GM20431 (cell line): ENCODE results near the gene BCAR1.
"Not testable (repeated sequence)": the region's sequence is repeated elsewhere in the genome, so short reads cannot be mapped to it uniquely, and the experiment has no call there.

ENCODE experiments used
- in situ Hi-C: fragments of 300-500 bp; cut with MseI, MboI; formaldehyde crosslinking; loops from one replicate; pipeline ENCODE4 v1.15.0; 2020; ENCODE audit warnings: low sequenced_read_pairs; ENCODE audit not compliant: unreplicated experiment

Gene BCAR1

DNA sequence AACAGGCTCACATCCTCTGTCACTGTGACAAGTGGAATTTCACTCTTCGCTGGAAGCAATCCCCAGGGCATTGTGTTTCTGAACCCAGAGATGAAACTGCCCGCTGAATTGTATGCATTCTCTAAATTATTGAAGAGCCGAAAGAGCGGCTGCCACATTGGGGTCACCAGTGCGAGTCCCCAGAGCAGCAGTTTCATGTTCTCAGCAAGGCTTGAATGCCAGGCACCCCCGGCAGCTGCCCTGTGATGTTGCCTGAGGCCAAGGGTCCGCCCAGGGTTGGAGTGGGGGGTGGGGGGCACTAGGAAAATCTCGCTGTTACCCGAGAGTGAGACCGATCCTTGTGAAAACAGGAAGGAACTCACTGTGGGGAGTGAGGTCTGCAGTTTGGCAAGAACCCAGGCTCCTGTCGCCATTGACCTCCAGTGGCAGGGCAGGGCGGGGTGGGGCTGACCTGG lies 20.7 kb upstream of the BCAR1 start:
- in situ Hi-C loops, result no loop called here

DNA sequence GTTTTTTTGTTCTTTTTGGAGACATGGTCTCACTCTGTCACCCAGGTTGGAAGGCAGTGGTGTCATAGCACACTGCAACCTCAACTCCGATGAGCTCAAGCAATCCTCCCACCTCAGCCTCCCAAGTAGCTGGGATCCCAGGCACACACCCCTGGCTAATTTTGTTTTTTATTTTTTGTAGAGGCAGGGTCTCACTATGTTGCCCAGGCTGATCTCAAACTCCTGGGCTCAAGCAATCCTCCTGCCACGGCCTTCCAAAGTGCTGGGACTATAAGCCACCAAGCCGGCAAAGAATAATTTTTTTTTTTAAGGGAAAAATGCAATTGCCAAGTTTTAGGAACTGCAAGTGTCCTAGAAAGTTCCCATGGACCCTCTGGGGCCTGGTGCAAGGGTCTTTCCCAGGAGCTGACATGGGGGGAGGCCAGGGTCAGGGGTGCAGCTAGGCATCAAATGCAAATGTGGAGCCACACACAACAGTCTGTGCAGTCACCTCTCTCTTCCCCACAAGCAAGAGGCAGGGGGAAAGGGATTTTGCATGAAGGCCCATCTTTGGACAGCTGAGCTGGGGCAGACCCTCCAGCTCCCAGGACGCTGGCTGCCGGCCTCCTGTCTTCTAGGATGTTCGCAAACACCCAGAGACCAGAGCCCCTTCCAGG lies 20.1 kb upstream of the BCAR1 start:
- in situ Hi-C loops, result no loop called here

DNA sequence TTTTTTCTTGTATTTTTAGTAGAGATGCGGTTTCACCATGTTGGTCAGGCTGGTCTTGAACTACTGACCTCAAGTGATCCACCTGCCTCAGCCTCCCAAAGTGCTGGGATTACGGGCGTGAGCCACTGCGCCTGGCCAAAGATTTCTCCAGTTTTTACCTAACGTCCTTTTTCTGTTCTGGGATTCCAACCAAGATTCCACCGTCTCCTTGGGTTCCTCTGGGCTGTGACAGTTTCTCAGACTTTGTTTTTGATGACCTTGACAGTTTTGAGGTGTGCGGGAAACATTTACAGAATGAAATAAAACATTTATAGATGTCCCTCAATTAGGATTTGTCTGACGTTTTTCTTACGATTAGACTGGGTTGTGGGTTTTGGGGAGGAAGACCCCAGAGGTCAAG lies 17.9 kb upstream of the BCAR1 start:
- in situ Hi-C loops, result not testable (repeated sequence)

- in situ Hi-C loops, result no loop called here
Observed at GRCh38 chr16:75267631-75268264, 16.3 kb upstream of the BCAR1 start.

DNA sequence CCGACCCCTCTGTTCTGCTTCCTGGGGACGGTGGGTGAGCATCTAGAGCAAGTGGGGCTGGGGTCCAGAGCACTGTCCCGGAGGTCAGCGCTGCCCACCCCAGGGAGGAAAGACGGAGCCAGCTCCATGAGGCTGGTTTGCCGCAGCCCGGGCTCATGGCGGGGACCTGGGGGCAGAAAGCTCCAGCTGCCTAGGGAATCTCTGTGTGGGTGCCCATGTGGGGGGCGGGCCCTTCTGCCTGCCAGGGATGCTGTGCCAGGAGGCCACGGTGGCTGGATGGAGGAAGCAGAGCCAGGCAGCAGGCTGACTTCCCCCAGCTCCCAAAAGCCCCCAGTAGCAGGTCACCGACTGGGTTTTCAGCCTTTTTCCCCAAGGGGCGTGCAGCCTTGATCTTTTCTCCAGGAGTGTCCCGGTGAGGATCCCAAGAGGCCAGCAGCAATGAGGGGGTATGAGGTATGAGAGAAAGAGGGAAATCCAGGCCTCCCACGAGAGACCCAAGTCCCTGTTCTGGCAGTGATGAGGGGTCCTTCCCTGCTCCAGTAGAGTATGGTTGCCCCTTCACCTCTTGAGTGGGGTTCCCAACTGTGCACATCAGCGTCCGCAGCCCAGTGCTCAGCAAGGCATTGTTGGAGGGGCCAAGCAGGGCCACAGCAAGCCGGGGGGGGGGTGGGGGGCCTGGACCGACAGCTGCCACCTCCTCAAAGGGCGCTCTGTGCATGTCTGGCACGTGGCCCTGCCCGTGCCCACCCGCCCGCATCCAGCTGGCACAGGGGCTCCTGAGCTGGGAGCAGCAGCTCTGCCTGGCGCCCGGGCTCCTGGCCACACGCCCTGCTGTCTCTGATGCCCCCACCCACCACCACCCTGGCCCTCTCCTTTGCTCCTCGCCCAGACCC lies 15.6 kb upstream of the BCAR1 start:
- in situ Hi-C loops, result no loop called here

DNA sequence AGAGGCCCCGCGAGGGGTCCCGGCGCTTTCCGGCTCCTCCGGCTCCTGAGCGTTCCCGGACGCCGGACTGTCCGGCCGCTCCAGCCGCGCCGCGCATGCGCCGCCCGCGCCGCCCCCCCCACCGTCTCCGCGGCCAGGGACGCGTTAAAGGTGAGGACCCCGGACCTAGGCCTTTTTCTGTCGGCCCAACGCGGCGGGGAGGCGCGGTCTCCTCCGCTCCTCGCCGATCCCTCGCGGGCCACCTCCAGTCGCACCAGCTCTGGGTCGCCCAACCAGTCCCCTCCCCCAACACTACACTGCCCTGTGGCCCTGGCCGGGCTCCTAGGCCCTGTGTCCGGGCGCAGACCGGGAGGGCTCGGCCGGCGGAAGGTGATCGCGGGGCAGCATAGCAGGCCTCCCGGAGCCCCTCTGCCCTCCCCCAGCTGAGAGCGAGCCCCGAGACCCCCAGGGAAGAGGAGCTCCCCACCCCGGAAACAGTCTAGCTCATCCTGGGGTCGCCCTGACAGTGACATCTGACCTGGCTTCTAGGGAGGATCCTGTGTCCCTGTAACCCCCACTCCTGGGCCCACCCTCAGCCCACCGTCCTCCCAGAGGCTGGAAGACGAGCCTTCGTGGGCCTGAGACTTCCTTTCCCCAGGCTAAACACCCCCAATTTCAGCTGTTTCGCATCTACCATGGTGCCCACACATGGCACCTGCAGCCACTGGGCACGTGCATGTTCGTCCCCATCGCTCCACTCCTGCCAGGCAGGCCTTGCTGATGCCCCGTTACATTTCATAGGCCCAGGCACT lies 14.7 kb upstream of the BCAR1 start:
- in situ Hi-C loops, result no loop called here

- in situ Hi-C loops, result no loop called here
Observed at GRCh38 chr16:75264999-75265910, 13.8 kb upstream of the BCAR1 start.

GRCh38 chr16:75264457-75264998 lies 13.1 kb upstream of the BCAR1 start:
- in situ Hi-C loops, result no loop called here

DNA sequence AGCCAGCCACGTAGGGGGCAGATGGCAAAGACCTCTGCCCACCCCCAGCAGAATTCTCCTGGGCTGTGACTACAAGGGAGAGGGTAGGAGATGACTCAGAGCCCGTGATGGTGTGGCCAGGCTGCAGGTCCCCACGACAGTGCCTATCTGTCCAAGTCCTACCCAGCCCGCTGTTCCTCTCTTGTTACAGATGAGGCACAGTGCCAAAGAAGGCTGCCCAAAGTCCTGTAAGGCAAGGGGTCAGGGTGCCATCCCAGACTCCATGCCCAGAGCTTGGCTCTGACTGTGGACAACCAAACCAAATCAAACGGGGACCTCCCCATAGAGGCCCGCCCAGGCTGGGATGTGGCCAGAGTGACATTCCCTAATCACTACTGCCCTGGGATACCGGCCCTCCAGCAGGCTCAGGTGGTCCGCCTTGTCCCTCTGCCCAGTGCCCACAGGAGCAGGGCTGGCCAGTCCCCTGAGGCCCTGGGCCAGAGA lies 12.6 kb upstream of the BCAR1 start:
- in situ Hi-C loops, result no loop called here

GRCh38 chr16:75263291-75263962 lies 12.0 kb upstream of the BCAR1 start:
- in situ Hi-C loops, result no loop called here

DNA sequence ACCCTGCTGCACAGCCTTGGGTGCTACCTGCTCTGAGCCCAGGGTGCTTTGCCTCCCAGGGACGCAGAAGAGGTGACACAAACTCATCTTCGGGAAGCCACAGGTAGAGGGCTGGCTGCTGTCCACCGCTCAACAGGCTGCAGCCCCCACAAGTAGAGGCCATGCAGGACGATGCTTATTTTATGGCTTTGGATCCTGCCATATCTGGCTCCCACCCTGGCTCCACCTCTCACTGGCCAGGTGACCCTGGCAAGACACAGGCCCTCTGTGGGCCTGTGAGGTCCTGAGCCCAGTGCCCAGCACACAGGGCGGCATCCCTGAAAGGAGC lies 11.3 kb upstream of the BCAR1 start:
- in situ Hi-C loops, result no loop called here

GRCh38 chr16:75262104-75262799 lies 10.8 kb upstream of the BCAR1 start:
- in situ Hi-C loops, result no loop called here

DNA sequence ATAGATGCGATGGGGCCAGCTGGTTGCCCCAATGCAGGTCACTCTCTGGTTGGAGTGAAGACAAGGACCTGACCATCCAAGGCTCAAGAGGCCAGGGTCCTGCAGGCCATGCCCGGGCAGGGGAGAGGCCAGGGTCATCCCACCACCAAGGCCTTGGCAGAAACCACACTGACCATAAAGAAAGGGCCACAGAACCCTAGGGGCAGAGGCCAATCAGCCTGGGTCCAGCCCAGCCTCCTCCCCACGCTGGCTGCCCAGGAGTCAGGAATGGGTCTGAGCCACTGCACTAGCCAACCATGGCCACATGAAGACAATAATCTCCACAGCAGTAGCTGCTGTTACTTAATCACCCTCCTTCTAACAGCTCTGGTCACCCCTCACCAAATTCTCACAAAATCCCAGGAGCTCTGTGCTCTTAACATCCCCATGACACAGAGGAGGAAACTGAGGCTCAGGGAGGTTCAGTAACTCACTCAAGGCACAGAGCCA lies 10.2 kb upstream of the BCAR1 start:
- in situ Hi-C loops, result no loop called here

DNA sequence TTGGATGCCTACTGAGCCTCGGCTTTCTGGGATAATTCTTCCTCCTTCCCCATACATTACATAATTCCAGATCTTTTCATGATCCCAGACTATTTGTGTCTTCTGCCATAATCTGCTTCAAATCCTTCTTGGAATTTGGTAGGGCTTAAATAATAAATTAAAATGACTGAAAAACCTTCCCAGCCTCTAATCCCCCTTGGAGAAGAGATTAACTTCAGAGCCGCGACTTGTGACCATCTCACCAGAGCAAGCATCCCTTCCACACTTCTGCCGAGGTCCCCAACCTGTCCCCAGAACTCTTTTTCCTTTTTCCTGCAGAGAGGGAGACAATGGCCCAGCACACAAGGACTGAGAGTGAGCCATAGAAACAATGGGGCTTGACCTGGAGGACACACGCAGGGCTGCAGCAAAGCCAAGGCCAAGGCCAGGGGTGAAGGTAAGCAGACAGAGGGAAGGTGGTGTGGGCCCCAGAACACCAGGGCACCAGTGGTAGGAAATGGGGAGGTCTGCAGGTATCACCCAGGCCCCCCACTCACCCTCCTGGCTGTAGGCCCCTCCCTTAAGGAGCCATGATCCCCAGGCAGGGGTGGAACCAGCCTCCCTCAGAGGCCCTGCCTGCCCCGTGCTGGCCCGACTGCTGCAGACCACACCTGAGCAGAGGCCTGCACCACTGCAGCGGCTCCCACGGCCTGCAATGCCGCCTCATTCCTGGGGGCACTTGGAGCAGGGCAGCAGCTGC lies 9.6 kb upstream of the BCAR1 start:
- in situ Hi-C loops, result no loop called here

GRCh38 chr16:75258807-75259141 lies 7.3 kb upstream of the BCAR1 start:
- in situ Hi-C loops, result no loop called here

- in situ Hi-C loops, result no loop called here
Observed at GRCh38 chr16:75257886-75258806, 6.7 kb upstream of the BCAR1 start.
